Glomerular visceral epithelial cell (primary cell): ENCODE results near the gene DUSP8.

Experiments
- DNase-seq: peaks from one replicate; pipeline ENCODE4 v3.0.0-alpha.2; 2016; ENCODE audit errors: extremely low spot score

The DUSP8 gene

GRCh38 chr11:1553808-1554594, 18.1 kb downstream of the DUSP8 start:
- no peak for DNase-seq

- DNase-seq = no peak
Observed at GRCh38 chr11:1549338-1550330, 22.4 kb downstream of the DUSP8 start.

DNA sequence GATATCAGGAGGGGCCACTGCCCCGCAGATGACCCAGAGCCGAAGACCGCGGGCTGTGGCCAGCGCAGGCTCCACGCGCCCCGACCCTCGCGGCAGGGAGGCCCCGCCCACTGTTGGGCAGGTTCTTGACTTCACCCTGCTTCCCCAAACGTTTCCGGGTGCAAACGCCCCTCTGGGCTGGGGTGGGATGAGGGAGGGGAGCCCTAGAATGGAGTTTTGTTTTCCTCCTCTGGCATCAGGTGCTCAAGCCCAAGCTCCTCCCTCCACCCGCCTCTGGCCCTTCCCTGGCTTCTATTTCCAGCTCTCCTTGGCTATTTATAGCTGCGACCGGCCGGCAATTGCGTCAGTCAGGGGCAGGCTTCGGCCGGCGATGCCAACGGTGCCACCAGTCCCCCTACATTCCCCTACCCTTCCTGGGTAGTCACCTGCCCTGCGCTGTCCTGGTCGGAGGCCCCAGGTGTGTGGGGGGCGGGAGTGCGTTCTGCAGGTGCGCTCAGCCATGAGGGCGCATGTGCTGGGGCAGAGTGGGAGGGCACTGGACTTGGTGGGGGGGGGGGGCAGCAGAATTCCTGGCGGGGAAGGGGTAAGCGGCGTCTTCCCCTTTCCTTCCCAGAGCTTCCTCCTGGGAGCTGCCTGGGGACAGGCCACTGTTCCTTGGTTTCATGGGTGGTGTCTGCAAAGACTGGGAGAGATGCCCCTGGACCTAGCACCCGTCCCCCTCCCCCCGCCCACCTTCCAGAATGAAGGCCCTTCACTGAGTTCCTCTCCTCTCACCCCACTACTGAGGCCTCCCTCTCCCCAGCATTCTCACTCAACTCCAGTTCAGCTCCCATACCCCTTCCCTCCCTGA, 23.6 kb downstream of the DUSP8 start:
- peak; percentile 59 for DNase-seq

- DNase-seq = no peak
Observed at GRCh38 chr11:1547467-1548098, 24.5 kb downstream of the DUSP8 start.

GRCh38 chr11:1546536-1547466, 25.3 kb downstream of the DUSP8 start:
- DNase-seq = peak; percentile 57

GRCh38 chr11:1546077-1546535, 26.0 kb downstream of the DUSP8 start:
- DNase-seq = no peak

GRCh38 chr11:1545432-1545831, 26.6 kb downstream of the DUSP8 start:
- DNase-seq = no peak

- DNase-seq = no peak
Observed at GRCh38 chr11:1544536-1544935, 27.5 kb downstream of the DUSP8 start.

DNA sequence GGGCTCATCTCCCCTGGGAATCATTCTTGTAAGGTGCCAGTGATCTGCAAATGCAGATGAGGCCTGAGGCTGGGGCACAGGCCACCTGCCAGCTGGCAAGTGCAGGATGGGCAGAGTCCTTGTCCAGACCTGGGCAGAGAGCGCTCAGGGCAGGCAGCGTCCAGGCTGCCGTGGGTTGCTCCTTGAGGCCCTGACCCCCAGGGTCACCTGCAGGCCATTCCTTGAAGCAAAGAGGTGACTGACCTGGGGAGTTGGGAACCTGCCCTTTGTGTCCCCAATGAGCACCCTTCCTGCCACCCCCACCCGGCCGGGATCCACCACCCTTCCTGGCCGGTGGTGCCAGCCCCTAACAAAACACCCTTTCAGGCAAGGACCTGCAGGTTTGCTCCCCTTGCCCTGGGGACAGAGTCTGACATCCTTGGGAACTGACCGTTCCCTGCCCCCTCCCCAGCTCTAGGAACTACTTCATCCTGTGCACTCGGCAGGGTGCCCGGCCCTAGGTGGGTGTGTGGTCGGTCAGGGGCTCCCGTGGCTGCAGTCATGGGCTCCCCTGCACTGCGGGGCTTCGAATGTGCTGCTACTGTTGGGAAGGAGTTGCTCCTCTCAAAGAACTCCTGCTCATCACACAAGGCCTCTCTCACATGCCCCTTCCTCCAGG, 28.3 kb downstream of the DUSP8 start:
- no peak for DNase-seq

GRCh38 chr11:1542267-1542666, 29.8 kb downstream of the DUSP8 start:
- DNase-seq = no peak

DNA sequence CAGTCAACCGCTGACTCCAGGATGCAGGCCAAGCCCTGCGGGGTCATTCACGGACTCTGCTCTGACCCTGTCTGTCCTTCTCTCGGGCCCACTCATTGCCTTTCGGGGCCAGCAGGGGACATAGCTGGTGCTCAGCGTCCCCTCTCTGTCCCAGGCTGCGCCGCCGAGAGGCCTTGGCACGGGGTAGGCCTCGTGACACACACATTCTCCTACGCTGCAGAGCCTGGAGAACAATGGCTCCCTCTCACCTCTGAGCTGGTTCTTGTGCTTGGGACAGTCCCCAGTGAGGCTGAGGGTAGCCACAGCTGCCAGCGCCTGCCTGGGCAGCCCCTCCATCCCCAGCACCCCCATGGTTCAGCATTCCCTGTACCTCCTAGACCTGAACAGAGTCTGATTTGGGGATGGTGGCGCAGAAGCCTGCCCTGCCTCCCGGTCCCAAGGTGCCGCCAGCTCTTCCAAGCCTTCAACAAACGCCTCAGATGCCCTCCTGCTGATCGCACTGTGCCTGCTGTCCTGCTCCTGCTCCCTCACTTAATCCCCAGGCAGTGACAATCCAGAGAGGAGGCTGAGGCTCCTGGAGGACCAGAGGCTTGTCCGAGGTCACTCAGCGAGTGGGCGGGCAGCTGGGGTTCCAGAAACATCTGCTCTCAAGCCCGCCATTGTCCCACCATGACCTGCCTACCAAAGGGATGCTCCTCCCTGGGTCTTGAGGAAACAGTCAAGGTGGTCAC, 30.4 kb downstream of the DUSP8 start:
- DNase-seq = no peak

- no peak for DNase-seq
Observed at GRCh38 chr11:1540074-1540473, 32.0 kb downstream of the DUSP8 start.

- DNase-seq = no peak
Observed at GRCh38 chr11:1538153-1538552, 33.9 kb downstream of the DUSP8 start.

DNA sequence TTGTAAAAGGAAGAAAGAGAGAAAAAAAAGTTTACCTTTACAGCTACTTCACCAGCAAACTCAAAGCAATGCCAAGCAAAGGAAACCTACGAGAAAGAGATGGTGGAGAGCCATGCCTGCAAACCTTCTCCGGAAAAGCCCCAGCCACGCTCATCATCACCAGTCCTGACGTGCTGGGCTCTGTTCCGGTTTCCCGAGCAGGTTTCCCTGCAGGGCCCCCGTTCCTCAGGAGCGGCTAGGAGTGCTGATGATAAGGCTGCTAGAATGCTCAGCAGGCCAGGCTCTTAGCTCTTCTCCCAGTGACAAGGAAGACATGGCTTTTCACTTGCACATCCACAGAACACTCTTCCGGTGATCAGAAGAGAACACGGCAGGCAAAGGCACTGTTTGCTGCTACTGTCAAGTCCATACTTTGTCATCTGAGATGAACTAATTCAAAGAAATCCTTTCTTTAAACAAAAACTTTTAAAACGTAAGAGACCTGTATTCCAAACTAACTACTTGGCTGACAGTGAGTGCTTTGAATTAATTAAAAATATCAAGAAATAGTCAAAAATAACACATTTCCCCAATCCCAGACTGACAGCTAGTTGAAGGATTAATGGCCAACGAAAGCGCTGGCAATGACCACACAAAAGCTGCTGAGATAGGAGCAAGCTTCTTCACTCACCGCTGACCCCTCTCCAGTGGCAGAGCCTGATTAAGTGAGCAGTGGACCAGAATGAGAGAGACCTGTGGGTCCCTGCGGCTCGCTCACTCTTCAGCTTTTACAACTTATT, 35.8 kb downstream of the DUSP8 start:
- DNase-seq = no peak

DNA sequence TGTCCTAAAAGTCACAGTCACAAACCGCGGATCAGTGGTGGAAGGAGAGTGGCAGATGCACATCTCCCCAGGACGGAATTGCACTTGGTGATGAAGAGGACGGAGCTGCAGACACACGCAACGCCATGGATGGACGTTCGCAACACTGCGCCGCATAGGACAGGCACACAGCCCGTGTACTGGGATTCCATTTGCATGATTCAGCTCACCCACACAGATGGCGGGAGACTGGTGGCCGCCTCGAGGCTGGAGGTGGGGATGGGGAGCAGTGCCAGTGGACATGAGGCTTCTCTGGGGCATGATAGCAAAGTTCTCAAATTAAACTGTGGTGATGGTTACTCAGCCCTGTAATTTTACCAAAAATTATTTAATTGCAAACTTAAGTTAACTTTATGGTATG, 37.4 kb downstream of the DUSP8 start:
- no peak for DNase-seq

- no peak for DNase-seq
Observed at GRCh38 chr11:1534171-1534570, 37.9 kb downstream of the DUSP8 start.

GRCh38 chr11:1533342-1533725, 38.7 kb downstream of the DUSP8 start:
- DNase-seq = no peak
